Muscle of arm (tissue), 12 donors: ENCODE results near the gene SUCLG2. TPM values are rescaled to one million over a fixed set of nuclear protein-coding genes. Genes with fewer than 3 reads are reported as not detected.

Experiments used
- DNase-seq: peaks from one replicate; pipeline ENCODE4 v3.0.0-alpha.2; 2013
- polyA plus RNA-seq, 12 donors: library from polyadenylated mRNA; unstranded; fragments of 120-200 nt; gene quantifications; one replicate each; pipeline ENCODE4 v1.2.1, GENCODE V29; 2013; ENCODE audit not compliant: insufficient read length in 12 of 12

SUCLG2 gene
- polyA plus RNA-seq, 12 donors: 31.4 to 45.8 (median 36.3) TPM; not detected in 1

- no peak for DNase-seq
These were observed 329.2 kb downstream of the SUCLG2 start for GRCh38 chr3:67325231-67325630.
